Measurements from ENCODE around the gene PDPK1.
A peak's percentile ranks its signal among the peaks of the same experiment; 100 is the strongest.

Gene PDPK1

DNA sequence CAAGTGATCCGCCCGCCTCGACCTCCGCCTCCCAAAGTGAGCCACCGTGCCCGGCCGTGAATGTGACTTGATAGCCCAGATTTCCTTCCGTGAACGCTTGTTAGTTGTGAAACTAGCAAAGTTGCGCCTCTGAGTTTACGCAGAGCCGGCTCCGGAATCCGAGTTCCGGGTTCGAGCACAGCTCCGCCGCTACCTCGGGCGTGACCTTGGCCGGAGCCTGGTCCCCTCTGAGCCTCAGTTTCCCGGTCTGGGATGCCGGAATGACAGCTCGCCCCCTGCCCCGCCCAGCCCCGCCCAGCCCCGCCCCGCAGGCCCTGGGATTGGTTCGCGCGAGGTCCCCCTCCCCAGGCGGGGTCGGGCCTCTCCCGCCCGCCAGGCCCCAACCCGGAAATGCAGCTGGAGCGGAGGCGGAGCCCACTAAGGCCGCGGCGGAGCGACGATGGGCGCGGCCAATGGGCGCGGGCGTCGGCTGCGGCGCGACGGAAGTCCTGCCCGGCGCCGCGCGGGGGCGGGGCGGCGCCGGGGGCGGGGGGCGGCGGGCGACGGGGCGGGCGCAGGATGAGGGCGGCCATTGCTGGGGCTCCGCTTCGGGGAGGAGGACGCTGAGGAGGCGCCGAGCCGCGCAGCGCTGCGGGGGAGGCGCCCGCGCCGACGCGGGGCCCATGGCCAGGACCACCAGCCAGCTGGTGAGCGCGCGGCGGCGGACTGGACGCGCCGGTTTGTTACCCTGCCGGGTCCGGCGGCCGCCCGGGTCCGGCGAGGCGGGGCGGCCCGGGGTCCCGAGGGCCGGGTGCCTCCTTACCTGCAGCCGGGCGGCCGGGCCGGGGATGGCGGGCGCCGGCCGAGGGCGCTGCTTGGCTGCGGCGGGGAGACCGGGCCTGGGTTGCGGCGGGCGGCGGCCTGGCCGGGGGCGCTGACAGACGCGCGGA lies at the start of gene PDPK1:
Gene PDPK1 (plus strand): TSS at position 571 of the 929 bp plus-strand sequence. CDS start 92 bp downstream, at position 663.
- peak; percentile 87 to 88 for DNase-seq (ENCODE audit: low read depth in 2 of 2)

DNA sequence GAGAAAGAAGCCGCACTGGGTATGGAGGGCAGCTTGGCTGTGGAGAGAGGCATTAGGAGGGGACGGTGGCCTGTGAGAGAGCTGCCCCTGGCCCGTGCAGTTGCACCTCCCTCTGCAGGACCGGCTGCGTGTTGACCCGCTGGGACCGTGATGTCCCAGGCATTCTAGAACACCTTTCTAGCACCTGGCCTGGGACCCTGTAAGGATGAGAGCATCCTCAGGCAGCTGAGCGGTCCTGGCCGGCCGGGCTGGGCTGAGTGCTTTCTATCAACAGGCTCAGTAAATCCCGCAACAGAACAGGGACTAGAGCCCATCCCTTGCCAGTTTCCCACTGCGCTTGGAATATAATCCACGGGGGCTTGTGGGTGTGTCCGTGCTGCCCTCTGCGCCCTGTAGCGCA lies 48.2 kb upstream of the PDPK1 start:
- DNase-seq (ENCODE audit: low read depth in 2 of 2) = no peak

DNA sequence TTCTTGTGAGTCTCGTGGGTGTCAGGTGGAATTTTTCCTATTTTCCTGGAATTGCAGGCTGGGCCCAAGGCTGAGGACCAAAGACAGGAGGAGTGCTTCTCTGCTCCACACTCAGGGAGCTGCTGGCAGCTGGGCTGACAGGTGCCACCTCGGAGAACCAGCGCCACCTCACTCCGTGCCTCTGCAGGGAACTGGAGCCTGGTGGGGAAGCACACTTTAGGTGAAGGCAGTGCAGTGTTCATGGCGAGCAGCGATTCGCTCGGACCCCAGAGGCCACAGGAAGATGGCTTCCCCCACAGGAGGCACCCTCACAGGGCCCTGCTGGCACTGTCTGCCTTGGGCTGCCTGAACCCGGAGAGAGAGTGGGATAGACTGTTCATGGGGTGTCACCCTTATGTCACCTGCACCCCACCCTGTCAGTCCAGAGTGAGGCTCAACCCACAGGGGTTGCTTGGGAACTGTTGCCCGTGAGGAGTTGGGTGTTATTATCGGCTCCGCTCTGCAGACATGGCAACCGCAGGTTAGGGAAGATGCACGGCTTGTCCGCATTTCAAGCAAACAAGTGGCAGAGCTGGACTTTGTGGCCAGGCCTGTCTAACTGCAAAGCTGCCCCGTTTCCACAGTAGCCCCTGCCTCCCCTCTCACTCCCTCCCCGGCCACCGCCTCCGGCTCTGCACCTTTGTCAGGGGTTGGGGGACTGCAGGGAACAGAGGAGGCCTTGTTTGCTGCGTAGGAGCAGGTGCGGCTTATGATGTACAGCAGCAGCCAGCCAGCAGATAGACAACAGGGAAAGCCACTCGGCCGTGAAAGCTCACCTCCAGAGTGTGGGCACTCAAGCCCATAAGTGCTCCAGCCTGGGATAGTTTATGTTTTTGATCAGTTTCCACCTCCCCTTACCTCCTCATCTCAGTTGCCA lies 47.4 kb upstream of the PDPK1 start:
- no peak for DNase-seq (ENCODE audit: low read depth in 2 of 2)

DNA sequence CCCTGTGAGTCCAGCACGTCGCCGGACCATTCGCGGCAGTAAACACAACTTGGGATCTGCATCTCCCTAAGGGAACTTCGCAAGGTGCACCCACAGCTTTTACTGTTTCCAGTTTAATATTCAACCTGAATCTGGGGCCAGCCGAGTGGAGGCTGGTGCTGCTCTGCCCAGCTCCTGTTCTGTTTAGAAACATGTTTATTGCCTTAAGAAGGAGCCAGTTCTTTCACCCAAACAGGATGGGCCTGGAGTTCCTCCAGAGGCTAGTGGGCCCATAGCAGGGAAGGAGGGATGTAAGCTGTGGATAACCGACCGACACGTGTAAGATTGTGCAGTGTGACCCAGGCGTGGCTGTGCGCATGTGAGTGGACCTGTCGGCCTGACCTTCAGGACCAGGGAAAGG lies 45.5 kb upstream of the PDPK1 start:
- DNase-seq (ENCODE audit: low read depth in 2 of 2) = no peak

DNA sequence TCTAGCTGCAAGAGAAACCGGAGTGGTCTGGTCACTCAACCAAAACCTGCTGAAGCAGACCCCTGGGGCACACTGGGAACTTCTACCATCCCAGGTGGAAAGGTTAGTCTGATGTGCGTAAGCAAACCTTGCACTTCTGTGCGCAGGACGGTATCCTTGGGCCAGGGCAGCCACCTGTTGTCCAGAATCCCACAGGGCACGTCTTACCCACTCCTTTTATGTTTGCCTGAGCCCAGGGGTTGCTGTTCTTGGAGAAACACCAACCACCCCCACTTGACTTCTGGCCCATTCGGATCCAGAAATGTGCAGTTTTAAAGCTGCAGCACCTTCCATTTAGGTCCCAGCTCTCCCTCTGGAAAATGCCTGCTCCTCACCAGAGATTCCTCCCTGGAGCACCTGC lies 44.2 kb upstream of the PDPK1 start:
- DNase-seq (ENCODE audit: low read depth in 2 of 2) = no peak

DNA sequence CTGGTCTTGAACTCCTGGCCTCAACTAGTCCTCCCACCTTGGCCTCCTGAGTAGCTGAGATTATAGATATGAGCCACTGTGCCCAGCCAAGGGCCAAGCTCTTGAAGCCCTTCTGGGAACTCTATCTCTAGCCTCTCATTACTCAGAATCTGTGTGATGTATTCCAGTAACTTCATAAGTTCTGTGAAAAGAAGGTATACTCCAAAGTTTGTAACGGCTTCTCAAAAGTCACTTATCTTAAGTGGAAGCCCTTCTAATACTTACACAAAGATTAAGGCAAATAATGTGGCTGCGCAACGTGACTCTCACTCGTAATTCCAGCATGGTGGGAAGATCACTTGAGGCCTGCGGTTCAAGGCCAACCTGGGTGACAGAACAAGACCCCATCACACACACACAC lies 43.2 kb upstream of the PDPK1 start:
- DNase-seq (ENCODE audit: low read depth in 2 of 2) = no peak

DNA sequence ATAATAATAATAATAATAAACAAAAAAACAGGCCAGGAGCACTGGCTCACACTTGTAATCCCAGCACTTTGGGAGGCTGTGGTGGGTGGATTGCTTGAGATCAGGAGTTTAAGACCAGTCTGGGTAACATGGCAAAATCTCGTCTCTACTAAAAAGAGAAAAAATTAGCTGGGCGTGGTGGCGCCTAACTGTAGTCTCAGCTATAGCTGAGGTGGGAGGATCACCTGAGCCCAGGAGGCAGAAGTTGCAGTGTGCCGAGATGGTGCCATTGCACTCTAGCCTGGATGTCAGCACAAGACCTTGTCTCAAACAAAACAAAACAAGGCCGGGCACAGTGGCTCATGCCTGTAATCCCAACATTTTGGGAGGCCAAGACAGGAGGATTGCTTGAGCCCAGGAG lies 42.8 kb upstream of the PDPK1 start:
- no peak for DNase-seq (ENCODE audit: low read depth in 2 of 2)

DNA sequence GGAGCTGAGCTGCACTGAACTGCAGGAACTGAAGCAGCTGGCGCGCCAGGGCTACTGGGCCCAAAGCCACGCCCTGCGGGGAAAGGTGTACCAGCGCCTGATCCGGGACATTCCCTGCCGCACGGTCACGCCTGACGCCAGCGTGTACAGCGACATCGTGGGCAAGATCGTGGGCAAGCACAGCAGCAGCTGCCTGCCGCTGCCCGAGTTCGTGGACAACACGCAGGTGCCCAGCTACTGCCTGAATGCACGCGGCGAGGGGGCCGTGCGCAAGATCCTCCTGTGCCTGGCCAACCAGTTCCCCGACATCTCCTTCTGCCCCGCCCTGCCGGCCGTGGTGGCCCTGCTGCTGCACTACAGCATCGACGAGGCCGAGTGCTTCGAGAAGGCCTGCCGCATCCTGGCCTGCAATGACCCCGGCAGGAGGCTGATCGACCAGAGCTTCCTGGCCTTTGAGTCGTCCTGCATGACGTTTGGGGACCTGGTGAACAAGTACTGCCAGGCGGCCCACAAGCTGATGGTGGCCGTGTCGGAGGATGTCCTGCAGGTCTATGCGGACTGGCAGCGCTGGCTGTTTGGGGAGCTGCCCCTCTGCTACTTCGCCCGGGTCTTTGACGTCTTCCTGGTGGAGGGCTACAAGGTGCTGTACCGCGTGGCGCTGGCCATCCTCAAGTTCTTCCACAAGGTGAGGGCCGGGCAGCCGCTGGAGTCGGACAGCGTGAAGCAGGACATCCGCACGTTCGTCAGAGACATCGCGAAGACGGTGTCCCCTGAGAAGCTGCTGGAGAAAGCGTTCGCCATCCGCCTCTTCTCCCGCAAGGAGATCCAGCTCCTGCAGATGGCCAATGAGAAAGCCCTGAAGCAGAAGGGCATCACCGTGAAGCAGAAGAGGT lies 41.4 kb upstream of the PDPK1 start:
- DNase-seq (ENCODE audit: low read depth in 2 of 2) = no peak

DNA sequence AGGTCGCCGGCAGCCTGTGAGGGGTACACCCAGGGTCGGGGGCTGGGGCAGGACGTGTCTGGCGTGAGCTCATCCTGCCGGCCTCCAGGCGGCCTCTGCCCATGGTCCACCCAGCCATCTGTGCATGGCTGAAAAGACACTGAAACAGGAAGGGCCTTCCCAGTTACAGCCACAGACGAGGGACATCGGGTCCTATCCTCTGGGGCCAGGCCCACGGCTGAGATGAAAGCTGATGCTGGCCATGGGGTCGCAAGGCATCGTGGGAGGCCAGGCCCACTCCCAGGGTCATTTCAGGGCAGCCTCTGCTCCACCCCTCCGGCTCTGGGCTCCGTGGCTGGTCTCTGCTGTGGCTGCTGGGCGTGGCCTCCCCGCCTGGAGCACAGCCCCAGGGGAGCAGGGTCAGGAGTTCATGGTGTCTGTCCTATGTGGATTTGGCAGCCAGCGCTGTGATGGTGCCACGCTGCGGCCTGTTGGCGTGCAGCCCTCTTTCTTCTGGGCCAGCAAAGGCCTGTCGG lies 40.6 kb upstream of the PDPK1 start:
- DNase-seq (ENCODE audit: low read depth in 2 of 2) = no peak

DNA sequence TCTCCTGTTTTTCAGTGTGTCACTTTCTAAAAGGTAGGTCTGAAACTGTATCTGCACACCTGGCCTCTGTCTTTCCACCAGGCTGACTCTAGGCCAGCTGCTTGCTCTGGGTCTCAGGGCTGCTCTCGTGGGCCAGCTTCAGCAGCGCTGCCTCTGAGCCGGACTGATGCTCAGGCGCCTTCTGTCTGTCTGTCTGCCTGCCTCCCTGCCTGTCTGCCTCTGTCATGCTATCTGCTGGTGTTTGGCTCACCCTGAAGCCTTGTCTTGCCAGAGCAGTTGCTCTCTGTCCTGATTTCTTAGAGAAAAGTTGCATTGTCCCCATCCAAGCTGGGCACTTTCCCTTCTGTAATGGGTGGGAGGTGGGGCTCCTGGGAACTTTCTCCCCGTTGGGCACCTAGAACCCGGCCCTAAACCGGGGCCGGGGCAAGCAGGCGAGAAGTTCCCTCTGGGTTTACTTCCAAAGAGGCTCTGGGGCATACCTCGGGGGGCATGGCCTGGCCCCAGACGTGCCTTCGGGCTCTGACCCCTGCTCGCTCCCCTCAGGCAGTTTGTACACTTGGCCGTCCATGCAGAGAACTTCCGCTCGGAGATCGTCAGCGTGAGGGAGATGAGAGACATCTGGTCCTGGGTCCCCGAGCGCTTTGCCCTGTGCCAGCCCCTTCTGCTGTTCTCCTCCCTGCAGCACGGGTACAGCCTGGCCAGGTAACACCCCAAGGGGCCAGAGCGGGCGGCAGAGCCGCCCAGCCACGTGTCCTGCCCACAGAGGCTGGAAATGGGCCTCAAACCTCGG lies 39.9 kb upstream of the PDPK1 start:
- no peak for DNase-seq (ENCODE audit: low read depth in 2 of 2)

DNA sequence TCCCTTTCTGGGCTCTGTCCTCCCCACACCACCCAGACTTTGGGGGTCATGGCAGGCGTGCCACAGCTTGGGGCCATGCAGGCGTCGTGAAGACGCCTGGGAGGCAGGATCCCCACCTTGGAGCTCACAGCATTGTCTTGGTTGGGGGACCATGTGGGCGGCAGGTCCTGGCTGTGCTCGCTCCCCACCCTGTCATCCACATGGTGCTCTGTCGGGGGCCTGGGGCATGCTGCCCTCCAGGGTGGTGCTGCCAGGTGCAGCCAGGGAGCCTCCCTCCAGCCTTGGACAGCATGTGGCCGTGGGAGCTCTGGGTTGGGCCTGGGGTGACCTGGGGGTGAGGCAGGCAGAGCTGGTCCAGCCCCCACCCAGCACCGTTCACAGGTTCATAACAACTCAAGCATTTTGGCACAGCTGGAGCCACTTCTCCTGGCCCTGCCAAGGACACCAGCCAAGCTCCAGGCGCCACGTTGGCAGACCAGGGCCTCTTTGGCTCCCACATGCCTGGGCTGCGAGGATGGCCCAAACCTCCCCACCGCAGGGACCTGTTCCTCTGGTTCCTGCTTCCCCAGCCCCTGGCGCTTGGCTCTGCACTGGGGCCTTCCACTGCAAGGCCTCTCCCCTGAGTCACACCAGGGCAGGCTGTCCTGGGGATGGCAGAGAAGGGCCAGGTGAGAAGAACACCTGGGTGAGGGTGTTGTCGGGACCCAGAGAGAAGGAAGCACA lies 39.1 kb upstream of the PDPK1 start:
- DNase-seq (ENCODE audit: low read depth in 2 of 2) = no peak

DNA sequence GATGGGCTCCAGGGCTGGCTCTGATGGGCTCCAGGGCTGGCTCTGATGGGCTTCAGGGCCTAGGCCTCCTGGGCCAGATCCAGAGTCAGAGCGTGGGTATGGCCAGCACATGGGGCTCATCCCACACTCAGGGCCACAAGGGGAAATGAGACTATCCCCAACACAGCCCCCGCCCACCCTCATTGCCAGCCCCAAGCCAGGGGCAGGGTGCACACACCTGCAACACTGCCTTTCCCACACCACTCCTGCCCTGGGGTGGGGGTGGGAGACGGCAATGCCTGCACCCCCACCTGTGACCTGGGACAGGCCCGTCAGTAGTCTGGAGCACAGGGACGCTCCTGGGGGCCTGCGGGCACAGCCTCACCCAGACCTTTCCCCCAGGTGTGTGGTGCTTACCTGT lies 38.4 kb upstream of the PDPK1 start:
- DNase-seq (ENCODE audit: low read depth in 2 of 2) = no peak

DNA sequence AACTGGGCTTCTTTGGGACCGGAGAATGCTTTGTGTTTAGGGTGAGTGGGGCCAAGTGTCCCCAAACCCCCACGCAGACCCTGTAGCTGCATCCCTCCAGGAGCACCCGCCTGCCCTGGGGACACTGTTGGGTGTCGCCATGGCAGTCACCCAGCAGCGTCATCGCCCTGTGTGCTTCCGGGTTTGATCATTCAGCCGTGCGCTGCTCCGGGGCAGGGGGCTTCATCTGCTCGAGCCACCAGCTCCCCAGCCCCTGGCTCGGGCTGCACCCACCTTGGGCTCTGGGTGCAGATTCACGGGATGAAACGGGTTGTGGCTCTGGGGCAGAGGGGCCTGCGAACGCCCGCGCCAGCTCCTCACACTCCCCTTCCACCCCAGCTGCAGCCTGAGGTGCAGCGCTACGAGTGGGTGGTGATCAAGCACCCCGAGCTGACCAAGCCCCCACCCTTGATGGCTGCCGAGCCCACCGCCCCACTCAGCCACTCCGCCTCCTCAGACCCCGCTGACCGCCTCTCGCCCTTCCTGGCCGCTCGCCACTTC lies 37.9 kb upstream of the PDPK1 start:
- DNase-seq (ENCODE audit: low read depth in 2 of 2) = no peak

DNA sequence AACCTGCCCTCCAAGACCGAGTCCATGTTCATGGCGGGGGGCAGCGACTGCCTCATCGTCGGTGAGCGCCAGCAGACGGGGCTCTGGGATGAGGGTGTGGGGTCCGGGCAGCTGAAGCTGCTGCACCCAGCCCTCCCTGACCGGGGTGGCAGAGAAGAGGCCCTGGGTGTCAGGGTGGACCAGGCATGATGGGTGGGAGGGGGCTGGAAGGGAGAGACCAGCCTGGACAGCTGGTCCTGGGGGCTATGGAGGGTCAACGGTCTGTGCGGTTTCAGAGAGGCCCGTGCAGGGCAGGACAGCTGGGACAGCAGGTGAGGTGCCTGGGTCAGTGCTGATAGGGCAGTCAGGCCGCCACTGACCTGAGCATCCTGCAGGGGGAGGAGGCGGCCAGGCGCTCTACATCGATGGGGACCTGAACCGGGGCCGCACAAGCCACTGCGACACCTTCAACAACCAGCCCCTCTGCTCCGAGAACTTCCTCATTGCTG lies 37.3 kb upstream of the PDPK1 start:
- DNase-seq (ENCODE audit: low read depth in 2 of 2) = no peak

DNA sequence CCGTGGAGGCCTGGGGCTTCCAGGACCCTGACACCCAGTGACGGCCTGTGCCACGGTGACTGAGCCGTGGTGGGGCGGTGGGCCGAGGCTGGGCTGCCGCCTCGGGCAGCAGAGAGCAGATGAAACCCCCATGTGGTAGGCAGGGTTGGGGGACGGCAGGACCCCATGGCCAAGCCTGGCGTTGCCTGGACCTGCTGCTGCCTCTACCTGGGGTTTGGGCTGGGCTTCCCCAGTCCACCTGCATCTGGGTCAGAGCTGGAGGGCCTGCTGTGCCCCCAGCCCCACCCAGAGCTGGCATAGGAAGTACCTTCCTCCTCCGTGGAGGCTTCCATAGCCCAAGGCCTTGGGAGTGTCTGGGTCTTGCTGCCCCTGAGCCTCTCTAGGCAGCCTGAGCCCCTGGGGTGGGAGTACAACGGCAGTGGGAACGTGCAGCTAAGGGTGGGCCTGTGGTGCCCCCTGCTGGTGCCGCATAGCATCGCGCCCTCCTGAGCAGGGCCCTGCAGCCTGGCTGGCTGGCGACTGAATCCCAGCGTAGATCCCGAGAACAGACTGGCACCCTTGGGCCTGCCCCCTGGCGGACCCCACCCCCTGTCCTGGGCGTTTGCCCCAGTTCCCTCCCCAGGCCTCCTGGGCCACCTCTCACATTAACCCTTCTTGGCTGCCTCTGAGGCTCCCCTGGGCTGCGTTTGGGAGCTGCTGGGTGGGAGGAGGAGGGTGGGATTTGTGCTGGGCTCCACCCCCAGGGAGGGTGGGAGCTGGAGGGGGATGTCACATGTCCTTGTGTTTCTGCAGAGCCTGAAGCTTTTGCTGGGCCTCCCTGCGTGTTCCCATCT lies 36.7 kb upstream of the PDPK1 start:
- DNase-seq (ENCODE audit: low read depth in 2 of 2) = peak; percentile 38 to 41

DNA sequence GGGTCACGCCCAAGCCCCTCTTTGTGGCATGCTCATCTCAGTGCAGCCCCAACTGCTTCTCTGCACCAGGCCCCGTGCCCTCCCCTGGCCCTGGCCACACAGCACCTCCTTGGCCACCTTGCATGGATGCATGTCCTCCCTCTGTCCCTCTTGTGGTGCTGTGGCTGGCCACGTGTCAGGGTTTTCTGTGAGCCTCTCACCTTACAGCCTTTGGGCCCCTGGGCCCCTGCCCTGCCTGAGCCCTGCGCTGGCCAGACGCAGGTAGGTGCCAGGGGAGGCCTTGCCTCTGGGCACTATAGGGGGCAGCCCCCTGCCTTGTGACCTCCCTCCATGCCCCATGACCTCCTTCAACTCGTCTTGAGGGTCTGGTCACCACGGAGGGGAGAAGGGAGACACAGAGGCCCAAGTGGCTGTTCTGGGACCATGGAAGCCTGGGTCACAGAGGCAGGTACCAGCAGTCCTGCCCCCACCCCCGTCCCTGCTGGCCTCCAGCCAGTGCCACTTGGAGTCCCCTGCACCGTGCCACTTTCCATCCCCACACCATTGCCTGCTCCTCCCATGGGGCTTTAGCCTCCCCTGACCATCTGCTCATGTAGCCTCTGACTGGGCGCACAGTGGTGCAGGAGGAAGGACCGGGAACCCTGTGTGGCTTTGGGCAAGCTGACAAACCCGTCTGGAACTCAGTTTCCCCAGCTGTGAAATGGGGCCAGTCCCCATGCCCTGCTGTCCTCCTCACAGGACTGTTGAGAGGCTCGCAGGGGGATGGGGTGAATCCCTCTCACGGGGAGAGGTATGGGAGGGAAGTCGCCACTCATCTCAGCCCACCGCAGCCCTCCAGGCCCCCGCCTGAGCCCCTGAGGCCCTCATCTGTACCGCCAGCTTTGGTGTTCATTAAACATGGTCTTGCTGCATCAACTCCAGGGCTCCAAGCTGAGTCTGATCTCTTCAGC lies 35.6 kb upstream of the PDPK1 start:
- no peak for DNase-seq (ENCODE audit: low read depth in 2 of 2)

DNA sequence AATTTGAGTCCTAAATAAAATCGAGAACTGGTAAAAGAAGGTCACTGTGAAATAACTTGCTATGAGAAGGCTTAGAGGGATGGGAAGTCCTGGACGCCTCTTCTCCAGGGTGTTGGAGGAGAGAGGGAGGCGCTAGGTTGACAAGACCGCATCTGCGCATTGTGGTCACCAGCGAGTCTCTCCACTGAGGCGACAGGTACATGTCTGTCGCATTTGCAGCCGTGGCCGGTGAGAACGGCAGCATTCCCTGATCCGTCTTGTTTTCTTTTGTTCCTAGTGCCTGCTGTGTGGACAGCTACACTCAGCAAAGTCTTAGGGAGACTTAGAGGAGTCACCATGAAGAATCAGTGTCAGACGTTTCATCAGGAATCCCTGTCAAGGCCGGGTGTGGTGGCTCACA lies 32.1 kb upstream of the PDPK1 start:
- no peak for DNase-seq (ENCODE audit: low read depth in 2 of 2)
